Activated T-cell treated with anti-CD3 and anti-CD28 coated beads for 48 hours (primary cell): Measurements from ENCODE around the gene UBXN6.

Source experiments
- DNase-seq: peaks from one replicate; pipeline ENCODE4 v3.0.0-alpha.2; 2020; ENCODE audit warnings: low read depth

The UBXN6 gene

GRCh38 chr19:4455719-4456475 is 1.7 kb downstream of the UBXN6 start:
- no peak for DNase-seq

GRCh38 chr19:4454747-4455718 is 2.6 kb downstream of the UBXN6 start:
- no peak for DNase-seq

- DNase-seq, result no peak
Measured at GRCh38 chr19:4453232-4454179, 4.1 kb downstream of the UBXN6 start.

- no peak for DNase-seq
Measured at GRCh38 chr19:4452230-4452990, 5.2 kb downstream of the UBXN6 start.

- DNase-seq, result no peak
Measured at GRCh38 chr19:4449639-4450028, 8.0 kb downstream of the UBXN6 start.

GRCh38 chr19:4449022-4449638 is 8.5 kb downstream of the UBXN6 start:
- no peak for DNase-seq

GRCh38 chr19:4448147-4448985 is 9.2 kb downstream of the UBXN6 start:
- DNase-seq, result no peak

GRCh38 chr19:4447327-4448146 is 10.1 kb downstream of the UBXN6 start:
- no peak for DNase-seq

GRCh38 chr19:4446704-4447200 is 10.8 kb downstream of the UBXN6 start:
- DNase-seq, result no peak

- no peak for DNase-seq
Measured at GRCh38 chr19:4445963-4446703, 11.5 kb downstream of the UBXN6 start.

GRCh38 chr19:4444765-4445741 is 12.5 kb downstream of the UBXN6 start:
- DNase-seq, result no peak

- no peak for DNase-seq
Measured at GRCh38 chr19:4443966-4444764, 13.4 kb downstream of the UBXN6 start.

GRCh38 chr19:4443188-4443587 is 14.4 kb downstream of the UBXN6 start:
- DNase-seq, result no peak

- DNase-seq, result no peak
Measured at GRCh38 chr19:4442819-4443146, 14.8 kb downstream of the UBXN6 start.

GRCh38 chr19:4441994-4442818 is 15.4 kb downstream of the UBXN6 start:
- no peak for DNase-seq
